Measurements from ENCODE around the gene KLHL18.
A peak's percentile ranks its signal among the peaks of the same experiment; 100 is the strongest.
"Not testable (repeated sequence)": the region's sequence is repeated elsewhere in the genome, so short reads cannot be mapped to it uniquely, and the experiment has no call there.

KLHL18 gene

DNA sequence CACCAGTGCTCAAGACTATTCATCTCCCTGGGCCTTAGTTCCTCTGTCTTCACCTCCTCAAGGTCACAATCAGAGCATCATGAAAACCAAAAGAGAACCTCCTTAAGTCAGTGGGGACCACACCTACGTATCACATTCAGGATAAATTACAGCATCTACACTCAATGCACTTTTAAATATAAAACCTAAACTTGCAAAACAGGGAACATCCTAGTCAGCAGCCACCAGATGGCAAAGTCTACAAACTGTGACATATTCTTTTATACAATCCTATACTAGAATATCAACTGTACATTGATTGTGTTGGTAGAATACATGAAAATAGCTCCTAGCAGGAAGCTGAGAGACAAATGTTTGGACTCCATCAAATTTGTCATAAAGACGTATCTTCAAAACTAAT, 8.1 kb upstream of the KLHL18 start:
- DNase-seq (ENCODE audit: low read depth, low spot score), result no peak

GRCh38 chr3:47276558-47276957, 6.2 kb upstream of the KLHL18 start:
- DNase-seq (ENCODE audit: low read depth, low spot score), result peak; percentile 13

GRCh38 chr3:47280519-47280918, 2.2 kb upstream of the KLHL18 start:
- no peak for DNase-seq (ENCODE audit: low read depth, low spot score)

DNA sequence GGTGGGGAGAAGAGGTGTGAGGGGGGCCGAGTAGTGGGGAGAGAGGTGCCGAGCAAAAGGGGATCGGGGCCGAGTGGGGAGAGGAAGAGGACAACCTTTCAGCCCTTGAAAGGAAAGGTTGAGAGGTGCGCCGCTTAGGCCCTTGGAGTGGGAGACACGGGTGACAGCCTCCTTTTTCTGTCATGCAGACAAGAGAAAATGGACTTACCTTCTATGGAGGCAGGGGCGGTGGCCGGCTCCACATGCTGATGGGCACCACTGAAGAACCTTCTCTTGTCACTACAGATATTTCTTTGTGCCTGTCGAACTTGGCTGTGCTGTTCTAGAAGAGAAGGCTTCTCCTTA, 421 bp downstream of the KLHL18 start:
- no peak for DNase-seq (ENCODE audit: low read depth, low spot score)

GRCh38 chr3:47283591-47284364, 1.0 kb downstream of the KLHL18 start:
- DNase-seq (ENCODE audit: low read depth, low spot score), result peak; percentile 32

- no peak for DNase-seq (ENCODE audit: low read depth, low spot score)
Measured at GRCh38 chr3:47288966-47289910, 6.5 kb downstream of the KLHL18 start.

- peak; percentile 21 for DNase-seq (ENCODE audit: low read depth, low spot score)
Measured at GRCh38 chr3:47291158-47291753, 8.5 kb downstream of the KLHL18 start.

DNA sequence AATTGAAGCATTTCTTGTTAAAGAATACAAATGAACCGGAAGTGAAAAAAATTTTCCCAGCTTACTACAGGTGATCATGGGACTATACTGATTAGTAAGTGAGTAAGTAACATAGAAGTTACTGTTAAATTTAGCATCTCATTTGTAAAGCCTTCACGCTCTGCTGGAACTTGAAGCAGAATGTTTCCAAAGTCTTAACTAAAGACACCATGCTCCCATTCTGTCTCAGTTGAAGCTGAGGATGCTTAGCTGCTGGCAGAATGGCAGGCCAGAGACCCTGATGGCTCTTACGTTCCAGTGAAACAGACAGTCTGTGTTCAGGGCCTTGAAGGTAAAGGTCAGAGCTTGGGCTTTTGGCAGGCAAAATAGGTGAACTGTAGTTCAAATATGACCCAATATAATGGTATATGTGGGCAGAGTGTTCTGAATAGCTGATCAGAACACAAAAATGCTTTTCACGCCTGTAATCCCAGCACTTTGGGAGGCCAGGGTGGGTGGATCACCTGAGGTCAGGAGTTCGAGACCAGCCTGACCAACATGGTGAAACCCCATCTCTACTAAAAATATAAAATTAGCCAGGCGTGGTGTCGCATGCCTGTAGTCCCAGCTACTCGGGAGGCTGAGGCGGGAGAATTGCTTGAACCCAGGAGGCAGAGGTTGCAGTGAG, 9.1 kb downstream of the KLHL18 start:
- DNase-seq (ENCODE audit: low read depth, low spot score), result not testable (repeated sequence)

- no peak for DNase-seq (ENCODE audit: low read depth, low spot score)
Measured at GRCh38 chr3:47293822-47294221, 11.1 kb downstream of the KLHL18 start.

DNA sequence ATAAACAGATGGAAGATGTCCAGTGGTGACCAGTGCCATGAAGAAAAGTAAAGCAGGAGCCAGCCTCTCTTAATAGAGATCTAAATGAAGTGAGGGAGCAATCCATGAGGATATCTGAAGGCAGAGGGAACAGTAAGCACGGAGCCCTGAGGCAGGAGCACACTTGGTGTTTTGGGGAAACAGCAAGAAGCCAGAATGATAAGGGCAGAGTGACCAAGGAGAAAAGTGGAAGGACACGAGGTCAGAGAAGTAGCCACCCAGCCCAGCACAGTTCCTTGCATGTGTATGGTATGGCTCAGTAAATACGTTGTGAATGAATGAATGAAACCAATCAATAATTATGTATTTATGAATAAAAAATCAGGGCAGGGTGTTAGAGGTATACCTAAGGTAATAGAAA, 11.6 kb downstream of the KLHL18 start:
- no peak for DNase-seq (ENCODE audit: low read depth, low spot score)

DNA sequence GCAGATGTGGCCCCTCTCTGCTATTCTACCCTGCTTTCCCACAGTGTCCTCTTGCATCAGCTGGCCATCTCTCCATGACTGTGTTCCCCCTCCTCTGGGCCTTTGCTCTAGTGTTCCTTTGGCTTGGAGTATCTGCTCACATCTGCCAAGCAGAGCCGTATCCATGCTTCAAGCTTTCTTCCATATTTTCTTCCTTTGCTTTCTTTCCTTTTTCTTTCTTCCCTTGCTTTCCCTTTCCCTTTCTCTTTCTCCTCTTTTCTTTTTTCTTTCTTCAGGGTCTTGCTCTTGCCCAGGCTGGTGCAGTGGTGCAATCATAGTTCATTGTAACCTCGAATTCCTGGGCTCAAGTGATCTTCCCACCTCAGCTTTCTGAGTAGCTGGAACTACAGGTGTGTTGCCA, 12.6 kb downstream of the KLHL18 start:
- DNase-seq (ENCODE audit: low read depth, low spot score), result no peak

DNA sequence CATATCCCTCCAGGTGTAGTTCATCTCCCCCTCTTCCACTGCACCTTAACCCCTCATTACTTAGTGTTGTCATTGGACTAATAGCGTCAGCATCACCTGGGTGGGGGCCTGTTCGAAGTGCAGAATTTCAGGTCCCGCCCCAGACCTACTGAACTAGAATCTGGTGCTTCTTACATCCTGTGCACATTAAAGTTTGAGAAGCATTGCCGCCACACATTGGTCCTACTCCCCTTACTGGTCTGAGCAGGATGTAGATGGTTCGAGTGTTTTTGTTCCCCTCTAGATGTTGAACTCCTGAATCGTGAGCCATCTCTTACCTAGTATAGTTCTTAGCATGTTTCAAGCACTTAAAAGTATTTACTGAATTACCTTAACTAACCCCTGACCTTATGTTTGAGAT, 13.2 kb downstream of the KLHL18 start:
- DNase-seq (ENCODE audit: low read depth, low spot score), result no peak

GRCh38 chr3:47296562-47297302, 14.0 kb downstream of the KLHL18 start:
- DNase-seq (ENCODE audit: low read depth, low spot score), result no peak

- DNase-seq (ENCODE audit: low read depth, low spot score), result no peak
Measured at GRCh38 chr3:47298439-47298838, 15.7 kb downstream of the KLHL18 start.

GRCh38 chr3:47299381-47300318, 16.9 kb downstream of the KLHL18 start:
- no peak for DNase-seq (ENCODE audit: low read depth, low spot score)

GRCh38 chr3:47301456-47301855, 18.7 kb downstream of the KLHL18 start:
- DNase-seq (ENCODE audit: low read depth, low spot score), result no peak

DNA sequence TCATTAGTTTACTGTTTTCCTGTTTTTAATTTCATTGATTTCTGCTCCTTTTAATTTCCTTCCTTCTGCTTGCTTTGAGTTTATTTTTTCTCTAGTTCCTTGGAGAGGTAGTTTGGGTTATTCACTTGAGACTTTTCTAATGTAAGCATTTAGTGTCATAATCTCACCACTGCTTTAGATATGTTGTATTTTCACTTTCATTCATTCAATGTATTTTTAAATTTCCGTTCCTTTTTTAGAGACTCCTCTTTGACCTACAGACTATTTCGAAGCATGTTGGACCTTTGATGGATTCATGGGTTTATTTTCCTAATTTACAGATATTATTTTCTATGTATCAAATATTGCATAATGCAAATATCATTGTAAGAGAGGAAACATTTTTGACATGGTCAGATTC, 23.3 kb downstream of the KLHL18 start:
- no peak for DNase-seq (ENCODE audit: low read depth, low spot score)

GRCh38 chr3:47309231-47309630, 26.5 kb downstream of the KLHL18 start:
- not testable (repeated sequence) for DNase-seq (ENCODE audit: low read depth, low spot score)

- DNase-seq (ENCODE audit: low read depth, low spot score), result no peak
Measured at GRCh38 chr3:47310391-47310790, 27.6 kb downstream of the KLHL18 start.

Data from astrocyte of the hippocampus (primary cell).